ENCODE data around the gene GSG1L.

GSG1L gene

DNA sequence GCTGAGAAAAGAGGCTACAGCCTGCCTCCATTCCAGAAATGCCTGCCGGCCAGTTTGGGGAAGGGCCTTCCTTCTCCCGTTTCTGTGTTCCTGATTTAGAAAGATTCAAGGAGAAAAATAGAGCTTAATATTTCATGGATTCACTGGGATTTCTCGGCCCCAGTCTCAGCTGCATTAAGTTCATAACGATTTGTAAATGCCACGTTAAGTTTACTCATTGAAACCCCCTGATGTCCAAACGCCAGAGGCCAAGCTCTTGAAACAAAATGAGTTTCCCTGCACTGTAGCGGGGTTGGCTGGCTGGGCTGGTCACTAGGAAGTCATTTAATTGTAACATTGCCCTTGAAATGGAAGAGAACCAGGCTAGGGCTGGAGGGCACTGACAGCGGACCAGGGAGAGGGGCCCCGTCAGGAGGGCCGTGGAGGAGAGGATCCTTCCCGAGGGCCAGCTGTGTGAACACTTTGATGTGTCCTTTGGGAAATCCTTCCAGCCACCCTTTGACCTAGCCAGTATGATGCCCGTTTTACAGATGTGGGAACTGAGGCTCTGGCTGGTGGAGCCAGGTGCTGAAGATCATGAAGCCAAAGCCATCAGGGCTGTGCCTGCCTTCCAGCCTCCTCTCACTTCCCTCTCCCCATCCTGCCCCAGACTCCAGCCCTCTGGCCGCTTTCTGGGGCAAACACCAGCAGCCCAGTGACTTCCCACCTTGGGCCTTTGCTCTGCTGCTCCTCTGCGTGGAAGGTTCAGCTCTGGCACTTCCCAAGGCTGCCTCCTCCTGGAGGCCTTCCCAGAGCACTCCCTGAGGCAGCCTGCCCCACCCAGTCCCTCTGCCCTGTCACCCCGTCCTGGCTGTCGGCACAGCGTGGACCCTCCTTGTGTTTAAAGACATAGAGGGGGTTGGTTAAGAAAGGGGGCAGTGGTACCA is 293.0 kb downstream of the GSG1L start:
- H3K4me3 ChIP-seq (IDR thresholded peaks at IDR 0.05; ENCODE audit: insufficient read depth, low read depth, low read length), result no peak overlapping the region
- no peak overlapping the region for H3K9ac ChIP-seq
- no peak overlapping the region for H2AFZ ChIP-seq (ENCODE audit: low read depth)
- no peak overlapping the region for H3K27ac ChIP-seq
- no peaks in the 10 kb centered on the region for H3K4me1 ChIP-seq (ENCODE audit: low read depth, poor library complexity, severe bottlenecking)
- H3K36me3 ChIP-seq (ENCODE audit: insufficient read depth), result no peaks in the 10 kb centered on the region
- no peaks in the 10 kb centered on the region for H4K20me1 ChIP-seq (ENCODE audit: insufficient read depth)
- H3K79me2 ChIP-seq (ENCODE audit: insufficient read depth, low read depth), result no peaks in the 10 kb centered on the region
- TF ChIP-seq, protein P1, sequence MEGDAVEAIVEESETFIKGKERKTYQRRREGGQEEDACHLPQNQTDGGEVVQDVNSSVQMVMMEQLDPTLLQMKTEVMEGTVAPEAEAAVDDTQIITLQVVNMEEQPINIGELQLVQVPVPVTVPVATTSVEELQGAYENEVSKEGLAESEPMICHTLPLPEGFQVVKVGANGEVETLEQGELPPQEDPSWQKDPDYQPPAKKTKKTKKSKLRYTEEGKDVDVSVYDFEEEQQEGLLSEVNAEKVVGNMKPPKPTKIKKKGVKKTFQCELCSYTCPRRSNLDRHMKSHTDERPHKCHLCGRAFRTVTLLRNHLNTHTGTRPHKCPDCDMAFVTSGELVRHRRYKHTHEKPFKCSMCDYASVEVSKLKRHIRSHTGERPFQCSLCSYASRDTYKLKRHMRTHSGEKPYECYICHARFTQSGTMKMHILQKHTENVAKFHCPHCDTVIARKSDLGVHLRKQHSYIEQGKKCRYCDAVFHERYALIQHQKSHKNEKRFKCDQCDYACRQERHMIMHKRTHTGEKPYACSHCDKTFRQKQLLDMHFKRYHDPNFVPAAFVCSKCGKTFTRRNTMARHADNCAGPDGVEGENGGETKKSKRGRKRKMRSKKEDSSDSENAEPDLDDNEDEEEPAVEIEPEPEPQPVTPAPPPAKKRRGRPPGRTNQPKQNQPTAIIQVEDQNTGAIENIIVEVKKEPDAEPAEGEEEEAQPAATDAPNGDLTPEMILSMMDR (conservative IDR thresholded peaks at IDR 0.05; ENCODE audit: low read depth, low read length), result no peak
- H3K27me3 ChIP-seq (ENCODE audit: insufficient read depth, low read depth), result no peaks in the 10 kb centered on the region
- no peak overlapping the region for H3K4me2 ChIP-seq

DNA sequence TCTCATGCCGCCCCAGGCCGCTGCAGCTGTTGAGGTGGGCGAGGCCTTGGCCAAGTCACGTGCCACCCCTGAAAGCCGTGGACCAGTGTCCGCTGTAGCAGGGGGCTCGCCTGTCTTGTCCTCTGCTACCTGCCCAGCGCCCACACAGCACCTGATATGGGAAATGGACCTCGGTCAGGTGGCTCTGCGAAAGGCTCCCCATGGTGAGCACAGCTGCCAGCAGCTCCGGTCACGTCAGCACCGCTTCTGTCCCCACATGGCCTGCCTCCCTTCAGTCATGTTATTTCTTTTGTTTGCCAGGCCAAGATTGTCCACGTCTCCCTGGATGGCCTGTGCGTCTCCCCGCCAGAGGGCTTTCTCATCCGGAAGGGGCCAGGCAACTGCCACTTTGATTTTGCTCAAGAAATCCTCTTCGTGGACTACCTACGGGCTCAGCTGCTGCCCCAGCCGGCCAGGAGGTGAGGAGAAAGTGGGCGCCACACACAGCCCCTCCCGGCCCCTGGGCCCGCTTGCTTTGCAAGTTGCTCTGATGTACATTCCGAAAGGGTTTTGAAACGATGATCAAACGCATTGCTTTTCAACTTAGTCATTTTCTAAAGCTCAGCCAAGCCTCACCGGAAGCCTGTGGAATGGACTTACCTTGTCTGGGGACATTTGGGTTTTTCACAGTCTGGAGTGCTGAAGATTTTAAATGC is 293.8 kb downstream of the GSG1L start:
- TF ChIP-seq, protein P1 (conservative IDR thresholded peaks at IDR 0.05; ENCODE audit: low read depth, low read length), result no peak
- H3K27me3 ChIP-seq (ENCODE audit: insufficient read depth, low read depth), result no peaks in the 10 kb centered on the region
- H3K36me3 ChIP-seq (ENCODE audit: insufficient read depth), result no peaks in the 10 kb centered on the region
- H3K27ac ChIP-seq, result no peak overlapping the region
- H3K4me2 ChIP-seq, result no peak overlapping the region
- no peaks in the 10 kb centered on the region for H4K20me1 ChIP-seq (ENCODE audit: insufficient read depth)
- no peak overlapping the region for H2AFZ ChIP-seq (ENCODE audit: low read depth)
- H3K4me1 ChIP-seq (ENCODE audit: low read depth, poor library complexity, severe bottlenecking), result no peaks in the 10 kb centered on the region
- no peaks in the 10 kb centered on the region for H3K79me2 ChIP-seq (ENCODE audit: insufficient read depth, low read depth)
- no peak overlapping the region for H3K4me3 ChIP-seq (IDR thresholded peaks at IDR 0.05; ENCODE audit: insufficient read depth, low read depth, low read length)
- H3K9ac ChIP-seq, result no peak overlapping the region

DNA sequence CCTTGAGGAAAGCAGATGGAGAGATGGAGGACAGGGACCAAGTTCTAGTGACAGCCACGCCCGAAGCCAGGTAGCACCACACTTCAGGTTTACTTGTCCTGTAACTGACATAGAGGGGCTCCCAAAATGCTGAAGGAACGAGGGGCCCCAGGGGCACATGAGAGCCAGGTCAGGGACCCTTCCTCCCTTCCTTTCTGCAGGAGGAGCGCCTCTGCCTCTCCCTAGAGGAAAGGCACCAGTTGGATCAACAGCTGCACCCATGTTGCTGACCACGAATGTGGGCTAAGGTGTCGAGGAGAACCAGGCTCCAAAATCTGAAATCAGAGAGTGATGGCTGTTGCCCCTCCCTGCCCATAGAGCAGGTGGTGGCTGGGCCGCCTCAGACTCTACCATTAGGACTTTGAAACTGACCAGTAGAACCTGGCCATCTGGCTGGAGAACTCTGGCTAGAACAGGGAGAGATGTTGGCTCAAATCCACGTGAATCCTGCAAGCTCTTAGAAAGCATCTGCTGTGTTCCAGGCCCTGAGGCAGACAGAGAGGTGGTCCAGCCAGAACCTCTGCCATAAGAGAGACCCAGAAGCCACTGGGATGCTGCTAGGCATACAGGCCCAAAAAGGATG is 294.8 kb downstream of the GSG1L start:
- Histone ChIP-seq H3K36me3 (ENCODE audit: insufficient read depth) (no peaks in the 10 kb centered on the region), H3K79me2 (ENCODE audit: insufficient read depth, low read depth) (no peaks in the 10 kb centered on the region), H3K4me1 (ENCODE audit: low read depth, poor library complexity, severe bottlenecking) (no peaks in the 10 kb centered on the region), H4K20me1 (ENCODE audit: insufficient read depth) (no peaks in the 10 kb centered on the region), H3K4me3 (IDR thresholded peaks at IDR 0.05; ENCODE audit: insufficient read depth, low read depth, low read length) (no peak overlapping the region), H3K27me3 (ENCODE audit: insufficient read depth, low read depth) (no peaks in the 10 kb centered on the region), H3K4me2 (no peak overlapping the region), H2AFZ (ENCODE audit: low read depth) (no peak overlapping the region), H3K9ac (no peak overlapping the region), H3K27ac (no peak overlapping the region)
- TF ChIP-seq, protein P1 (conservative IDR thresholded peaks at IDR 0.05; ENCODE audit: low read depth, low read length), result no peak

DNA sequence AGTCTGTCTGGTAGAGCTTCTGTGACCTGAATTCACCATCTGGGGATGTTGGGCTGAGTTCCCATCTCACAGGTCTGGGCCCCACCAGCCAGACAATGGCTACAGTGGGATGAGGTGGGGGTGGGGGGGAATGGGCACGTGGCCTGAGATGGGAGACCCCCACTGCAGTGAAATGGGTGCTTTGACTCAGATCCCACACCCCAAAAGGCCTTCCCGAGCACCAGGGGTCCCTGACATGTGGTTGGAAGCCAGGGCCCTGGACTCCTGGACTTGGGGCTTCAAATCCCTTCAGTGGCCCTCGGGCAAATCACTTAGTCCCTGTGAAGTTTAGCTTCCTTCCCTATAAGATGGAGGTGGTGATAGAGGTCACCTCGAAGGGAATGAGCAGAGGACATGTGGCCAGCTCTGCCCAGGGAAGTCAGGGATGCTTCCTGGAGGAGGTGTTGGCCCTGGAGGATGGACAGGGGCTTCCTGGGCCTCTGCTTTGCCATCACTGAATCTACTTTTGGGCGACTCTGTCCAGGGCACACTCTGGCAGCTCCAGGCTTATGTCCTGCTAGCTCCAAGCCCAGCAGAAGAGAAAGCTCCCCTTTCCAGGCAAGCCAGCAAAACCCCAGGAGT is 295.4 kb downstream of the GSG1L start:
- Histone ChIP-seq H2AFZ (ENCODE audit: low read depth) (no peak overlapping the region), H3K79me2 (ENCODE audit: insufficient read depth, low read depth) (no peaks in the 10 kb centered on the region), H4K20me1 (ENCODE audit: insufficient read depth) (no peaks in the 10 kb centered on the region), H3K4me2 (no peak overlapping the region), H3K27me3 (ENCODE audit: insufficient read depth, low read depth) (no peaks in the 10 kb centered on the region), H3K27ac (no peak overlapping the region), H3K4me3 (IDR thresholded peaks at IDR 0.05; ENCODE audit: insufficient read depth, low read depth, low read length) (no peak overlapping the region), H3K36me3 (ENCODE audit: insufficient read depth) (no peaks in the 10 kb centered on the region), H3K4me1 (ENCODE audit: low read depth, poor library complexity, severe bottlenecking) (no peaks in the 10 kb centered on the region), H3K9ac (no peak overlapping the region)
- TF ChIP-seq, protein P1 (conservative IDR thresholded peaks at IDR 0.05; ENCODE audit: low read depth, low read length), result no peak
